DMS79 treated with DMSO at 0.1 percent for 48 hours (cell line): ENCODE data around the gene SUZ12.
"Not testable (repeated sequence)": the region's sequence is repeated elsewhere in the genome, so short reads cannot be mapped to it uniquely, and the experiment has no call there.

Experiments
- DNase-seq: peaks from one replicate; lab custom pipeline; 2025; lab: John Stamatoyannopoulos, UW

Gene SUZ12

DNA sequence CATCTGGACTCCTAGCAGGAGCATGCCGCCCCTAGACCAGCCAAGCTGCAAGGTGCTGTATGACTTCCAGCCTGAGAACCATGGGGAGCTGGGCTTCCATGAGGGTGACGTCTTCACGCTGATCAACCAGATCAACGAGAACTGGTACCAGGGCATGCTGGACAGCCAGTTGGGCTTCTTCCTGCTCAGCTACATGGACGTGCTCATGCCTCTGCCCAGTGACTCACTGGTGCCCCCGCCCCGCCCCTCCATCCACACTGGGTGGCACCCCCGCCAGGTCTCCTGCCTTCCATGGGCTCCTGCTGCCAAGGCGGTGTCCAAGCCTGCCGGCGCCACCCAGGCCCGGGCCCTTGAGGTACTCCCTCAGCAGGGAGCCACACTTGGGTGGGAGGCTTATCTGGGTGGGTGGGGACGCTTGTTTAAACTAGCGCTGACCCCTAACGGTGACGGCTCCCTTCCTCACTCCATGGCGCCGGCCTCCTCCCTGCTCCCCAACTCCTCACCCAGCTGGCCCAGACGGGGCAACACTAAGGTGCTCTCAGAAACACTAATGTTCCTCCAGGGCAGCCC is 104.6 kb downstream of the SUZ12 start:
- DNase-seq, result not testable (repeated sequence)

DNA sequence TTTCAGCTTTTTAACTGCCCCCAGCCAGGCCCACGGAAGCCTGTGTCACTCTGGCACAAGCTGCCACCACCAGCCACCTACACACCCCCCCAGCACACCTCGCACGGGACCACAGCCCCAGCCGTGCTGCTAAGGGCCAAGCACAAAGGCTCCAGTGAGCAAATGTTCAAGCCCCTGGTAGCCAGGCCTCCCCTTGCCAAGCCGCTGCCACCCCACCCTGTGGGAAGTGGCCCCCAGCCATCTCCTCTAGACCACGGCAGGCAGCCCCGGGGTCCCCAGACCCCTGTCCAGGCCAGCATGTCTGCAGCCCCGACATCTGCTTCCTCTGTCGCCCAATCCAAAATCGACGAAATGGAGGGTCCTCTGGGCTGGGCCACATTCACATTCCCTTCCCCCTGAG is 105.5 kb downstream of the SUZ12 start:
- not testable (repeated sequence) for DNase-seq

DNA sequence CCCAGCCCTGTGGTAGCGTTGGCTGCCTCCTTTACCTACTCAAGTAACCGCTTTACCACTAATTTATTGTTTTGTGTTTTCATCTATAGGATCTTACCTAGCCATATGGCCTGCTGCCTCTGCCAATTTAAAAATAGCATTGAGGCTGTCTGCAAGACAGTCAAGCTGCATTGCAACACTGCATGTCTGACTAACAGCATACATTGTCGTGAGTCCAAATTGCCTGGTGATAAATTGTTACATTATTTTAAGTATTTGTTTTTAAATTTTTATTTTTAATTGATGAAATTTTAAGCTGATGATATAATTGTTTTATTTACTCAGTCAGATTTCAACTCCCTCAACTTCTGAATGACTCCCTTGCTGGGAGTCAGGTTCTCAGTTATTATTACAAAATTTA is 108.8 kb downstream of the SUZ12 start:
- not testable (repeated sequence) for DNase-seq

DNA sequence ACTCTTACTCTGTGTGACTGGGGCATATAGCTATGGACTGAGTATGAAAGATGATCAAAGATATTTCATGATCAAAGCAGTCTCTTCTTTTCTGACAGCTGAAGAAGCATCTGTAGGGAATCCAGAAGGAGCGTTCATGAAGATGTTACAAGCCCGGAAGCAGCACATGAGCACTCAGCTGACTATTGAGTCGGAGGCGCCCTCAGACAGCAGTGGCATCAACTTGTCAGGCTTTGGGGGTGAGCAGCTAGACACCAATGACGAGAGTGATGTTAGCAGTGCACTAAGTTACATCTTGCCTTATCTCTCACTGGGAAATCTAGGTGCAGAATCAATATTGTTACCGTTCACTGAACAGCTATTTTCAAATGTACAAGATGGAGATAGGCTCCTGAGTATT is 110.9 kb downstream of the SUZ12 start:
- DNase-seq, result not testable (repeated sequence)
